Measurements from ENCODE around the gene UIMC1. TPM values are rescaled to one million over a fixed set of nuclear protein-coding genes. Genes with fewer than 3 reads are reported as not detected.

The UIMC1 gene
- total RNA-seq, 6 experiments from 2014 or later, result 8.4 to 15.6 (median 13.0) TPM

DNA sequence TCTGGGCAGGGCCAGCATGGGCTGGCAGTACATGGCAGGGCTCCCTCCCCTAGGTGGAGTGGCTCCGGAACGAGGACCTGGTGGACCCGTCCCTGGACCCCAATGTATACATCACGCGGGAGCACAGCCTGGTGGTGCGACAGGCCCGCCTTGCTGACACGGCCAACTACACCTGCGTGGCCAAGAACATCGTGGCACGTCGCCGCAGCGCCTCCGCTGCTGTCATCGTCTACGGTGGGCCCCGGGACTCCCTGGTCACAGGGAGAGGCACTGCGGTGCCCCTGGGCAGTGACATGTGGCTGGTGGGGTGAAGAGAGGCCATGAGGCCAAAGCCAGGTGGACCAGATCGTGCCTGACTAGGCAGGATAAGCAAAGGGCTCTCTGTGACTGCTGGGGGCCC, 137.8 kb downstream of the UIMC1 start:
- no peak for DNase-seq
- no peak for ATAC-seq
- H3K9me3 ChIP-seq, result no peaks in the 10 kb centered on the region
- intact Hi-C loops (cut with DNase I), result no loop called here
- WGBS (ENCODE audit: insufficient coverage, low coverage, low lambda C conversion rate, missing lambda C conversion rate), result 20% methylated on average over 1 of the region's 20 CpGs
- no peaks in the 10 kb centered on the region for H3K4me1 ChIP-seq
- H3K27me3 ChIP-seq, result no peaks in the 10 kb centered on the region
- H3K36me3 ChIP-seq, result no peaks in the 10 kb centered on the region
- H3K4me3 ChIP-seq, result no peak overlapping the region
- no peak for TF ChIP-seq POLR2A (IDR thresholded peaks at IDR 0.05)
- TF ChIP-seq, protein P1, sequence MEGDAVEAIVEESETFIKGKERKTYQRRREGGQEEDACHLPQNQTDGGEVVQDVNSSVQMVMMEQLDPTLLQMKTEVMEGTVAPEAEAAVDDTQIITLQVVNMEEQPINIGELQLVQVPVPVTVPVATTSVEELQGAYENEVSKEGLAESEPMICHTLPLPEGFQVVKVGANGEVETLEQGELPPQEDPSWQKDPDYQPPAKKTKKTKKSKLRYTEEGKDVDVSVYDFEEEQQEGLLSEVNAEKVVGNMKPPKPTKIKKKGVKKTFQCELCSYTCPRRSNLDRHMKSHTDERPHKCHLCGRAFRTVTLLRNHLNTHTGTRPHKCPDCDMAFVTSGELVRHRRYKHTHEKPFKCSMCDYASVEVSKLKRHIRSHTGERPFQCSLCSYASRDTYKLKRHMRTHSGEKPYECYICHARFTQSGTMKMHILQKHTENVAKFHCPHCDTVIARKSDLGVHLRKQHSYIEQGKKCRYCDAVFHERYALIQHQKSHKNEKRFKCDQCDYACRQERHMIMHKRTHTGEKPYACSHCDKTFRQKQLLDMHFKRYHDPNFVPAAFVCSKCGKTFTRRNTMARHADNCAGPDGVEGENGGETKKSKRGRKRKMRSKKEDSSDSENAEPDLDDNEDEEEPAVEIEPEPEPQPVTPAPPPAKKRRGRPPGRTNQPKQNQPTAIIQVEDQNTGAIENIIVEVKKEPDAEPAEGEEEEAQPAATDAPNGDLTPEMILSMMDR (IDR thresholded peaks at IDR 0.05), result no peak
- H3K27ac ChIP-seq, result no peak overlapping the region

DNA sequence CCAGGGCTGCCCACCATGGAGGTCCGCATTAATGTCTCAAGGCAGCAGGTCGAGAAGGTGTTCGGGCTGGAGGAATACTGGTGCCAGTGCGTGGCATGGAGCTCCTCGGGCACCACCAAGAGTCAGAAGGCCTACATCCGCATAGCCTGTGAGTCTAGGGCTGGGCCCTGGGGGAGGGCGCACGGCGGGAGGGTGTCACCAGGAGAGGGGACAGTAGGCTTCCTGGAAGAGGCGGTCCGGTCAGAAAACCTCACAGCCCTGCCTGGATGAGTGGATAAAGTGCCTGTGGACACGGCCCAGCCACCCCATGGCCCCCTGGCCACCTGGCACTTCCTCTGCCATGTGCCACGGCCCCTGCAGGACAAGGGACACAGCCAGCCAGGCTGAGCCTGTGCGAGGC, 138.5 kb downstream of the UIMC1 start:
- 83% methylated on average over 2 of the region's 14 CpGs for WGBS (ENCODE audit: insufficient coverage, low coverage, low lambda C conversion rate, missing lambda C conversion rate)
- Histone ChIP-seq H3K4me1 (no peaks in the 10 kb centered on the region), H3K4me3 (no peak overlapping the region), H3K27me3 (no peaks in the 10 kb centered on the region), H3K9me3 (no peaks in the 10 kb centered on the region), H3K36me3 (no peaks in the 10 kb centered on the region), H3K27ac (no peak overlapping the region)
- no peak for ATAC-seq
- intact Hi-C loops (cut with DNase I), result no loop called here
- no peak for DNase-seq
- no peak for TF ChIP-seq POLR2A (IDR thresholded peaks at IDR 0.05)
- TF ChIP-seq, protein P1 (IDR thresholded peaks at IDR 0.05), result no peak

DNA sequence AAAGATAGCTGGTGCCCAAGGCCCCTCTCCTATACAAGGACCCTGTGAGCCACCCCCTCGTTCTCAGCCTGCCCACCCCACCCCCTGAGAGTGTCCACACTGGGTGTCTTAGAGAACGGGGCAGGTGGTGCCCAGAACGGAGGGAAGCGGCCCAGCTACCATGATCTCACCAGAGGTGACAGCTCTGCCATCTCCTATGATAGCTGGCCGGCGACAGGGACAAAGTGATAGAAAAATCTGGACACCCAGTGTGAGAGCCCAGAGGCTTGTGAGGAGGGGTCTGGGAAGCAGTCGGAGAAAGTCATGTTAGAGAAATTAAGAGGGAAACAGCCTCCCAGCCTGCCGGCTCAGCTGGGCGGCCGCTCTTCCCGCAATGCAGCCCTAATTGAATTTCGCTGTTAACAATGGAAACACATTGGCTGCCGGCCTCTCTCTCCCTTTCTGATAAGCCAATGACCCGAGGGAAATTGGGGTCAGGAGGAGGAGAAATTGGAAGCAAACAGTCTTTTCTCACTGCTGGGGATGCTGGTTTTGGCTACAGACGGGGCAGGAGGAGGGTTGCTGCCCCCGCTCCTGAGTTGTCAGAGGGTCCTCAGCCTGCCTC, 139.8 kb downstream of the UIMC1 start:
- no peak for TF ChIP-seq POLR2A (IDR thresholded peaks at IDR 0.05)
- intact Hi-C loops (cut with DNase I), result no loop called here
- no peaks in the 10 kb centered on the region for H3K27me3 ChIP-seq
- ATAC-seq, result no peak
- no peak overlapping the region for H3K4me3 ChIP-seq
- H3K27ac ChIP-seq, result no peak overlapping the region
- no peak for DNase-seq
- no peaks in the 10 kb centered on the region for H3K4me1 ChIP-seq
- WGBS (ENCODE audit: insufficient coverage, low coverage, low lambda C conversion rate, missing lambda C conversion rate), result 8% methylated on average over 9 of the region's 16 CpGs
- H3K9me3 ChIP-seq, result no peaks in the 10 kb centered on the region
- H3K36me3 ChIP-seq, result no peaks in the 10 kb centered on the region

DNA sequence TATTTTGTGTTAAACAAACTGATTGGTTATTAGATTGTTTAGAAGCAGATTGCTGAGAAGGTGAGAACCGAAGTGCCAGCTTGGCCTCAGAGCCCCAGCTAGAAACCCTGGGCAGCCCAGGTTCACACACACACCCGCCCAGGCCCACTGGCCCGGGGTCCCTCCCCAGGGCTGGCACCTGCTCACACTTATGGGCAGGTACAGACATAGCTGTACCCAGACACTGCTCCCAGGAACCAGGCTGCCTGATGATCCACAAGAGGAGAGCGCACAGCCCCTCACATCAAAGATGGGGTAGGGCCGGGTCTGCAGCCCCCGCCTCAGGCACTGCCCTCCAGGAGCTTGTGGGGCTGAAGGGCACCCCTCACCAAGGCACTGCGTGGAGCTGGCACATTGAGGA, 140.6 kb downstream of the UIMC1 start:
- Histone ChIP-seq H3K4me1 (no peaks in the 10 kb centered on the region), H3K27me3 (no peaks in the 10 kb centered on the region), H3K36me3 (no peaks in the 10 kb centered on the region), H3K9me3 (no peaks in the 10 kb centered on the region), H3K27ac (no peak overlapping the region), H3K4me3 (no peak overlapping the region)
- WGBS (ENCODE audit: insufficient coverage, low coverage, low lambda C conversion rate, missing lambda C conversion rate), result 87% methylated on average over 3 of the region's 7 CpGs
- no peak for DNase-seq
- no peak for TF ChIP-seq POLR2A (IDR thresholded peaks at IDR 0.05)
- TF ChIP-seq, protein P1 (IDR thresholded peaks at IDR 0.05), result no peak
- ATAC-seq, result no peak
- intact Hi-C loops (cut with DNase I), result no loop called here

DNA sequence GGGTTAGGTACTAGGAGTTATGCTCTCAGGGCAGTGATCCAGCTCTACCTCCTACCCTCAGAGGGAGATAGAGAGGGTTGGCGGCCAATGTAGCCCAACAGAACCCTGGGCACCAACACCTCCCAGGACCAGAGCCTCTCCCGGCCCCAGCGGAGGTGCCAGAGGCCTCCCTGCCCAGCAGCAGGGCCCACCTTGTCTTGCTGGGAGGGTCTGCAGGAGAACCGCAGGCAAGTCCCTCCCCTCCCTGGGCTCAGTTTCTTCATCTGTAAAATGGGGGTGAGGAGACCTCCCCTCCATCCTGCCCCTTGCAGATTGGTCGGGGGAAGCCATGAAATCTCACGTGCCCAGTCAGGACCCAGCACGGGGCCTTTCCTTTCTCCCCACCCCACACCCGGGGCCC, 141.8 kb downstream of the UIMC1 start:
- no CpG with 5 or more reads among the region's 8 CpGs for WGBS (ENCODE audit: insufficient coverage, low coverage, low lambda C conversion rate, missing lambda C conversion rate)
- Histone ChIP-seq H3K9me3 (no peaks in the 10 kb centered on the region), H3K4me1 (no peaks in the 10 kb centered on the region), H3K4me3 (no peak overlapping the region), H3K36me3 (no peaks in the 10 kb centered on the region), H3K27ac (no peak overlapping the region), H3K27me3 (no peaks in the 10 kb centered on the region)
- DNase-seq (no peak), ATAC-seq (no peak)
- intact Hi-C loops (cut with DNase I), result no loop called here
- no peak for TF ChIP-seq POLR2A (IDR thresholded peaks at IDR 0.05)
- TF ChIP-seq, protein P1 (IDR thresholded peaks at IDR 0.05), result no peak

Data from right lobe of liver (tissue), 6 donors.